ENCODE data around the gene AKR7A3.

DNA sequence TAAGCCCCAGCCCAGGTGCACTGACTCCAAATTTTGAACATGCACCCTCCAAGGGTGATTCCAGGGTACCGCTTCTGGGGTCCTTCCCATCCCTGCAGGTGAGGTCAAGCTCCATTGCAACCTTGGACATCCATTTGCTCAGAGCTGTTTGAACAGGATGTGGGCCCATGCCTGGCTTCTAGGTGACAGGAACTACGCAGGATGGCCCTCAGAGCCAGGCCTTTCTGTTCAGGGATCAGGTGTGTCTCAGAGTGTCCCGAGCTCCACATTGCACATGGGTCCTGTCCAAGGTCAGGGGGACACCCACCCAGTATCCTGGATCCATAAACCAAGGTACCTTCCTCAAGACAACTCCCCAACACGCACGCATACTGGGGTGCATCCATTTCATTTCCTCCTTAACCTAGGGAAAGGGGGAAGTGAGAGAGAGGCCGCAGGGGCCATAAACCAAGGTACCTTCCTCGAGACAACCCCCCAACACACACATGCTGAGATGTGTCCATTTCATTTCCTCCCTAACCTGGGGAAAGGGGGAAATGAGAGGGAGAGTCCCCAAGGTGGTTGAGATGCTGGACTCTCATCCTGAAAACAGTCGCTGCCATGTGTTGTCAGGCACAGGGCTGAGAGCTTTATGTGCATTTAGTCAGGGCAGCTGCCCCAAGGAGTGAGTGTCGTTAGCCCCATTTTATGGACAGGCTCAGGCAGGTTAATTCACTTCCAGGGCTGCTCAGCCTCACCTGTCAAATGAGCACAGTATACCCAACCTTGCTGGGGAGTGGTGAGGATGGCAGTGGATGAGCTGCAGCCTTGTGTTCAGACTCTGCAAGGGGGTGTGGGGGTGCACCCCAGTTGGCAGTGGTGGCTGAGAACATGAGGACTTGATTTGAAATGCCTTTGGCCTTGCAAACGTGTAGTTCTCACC lies 25.7 kb upstream of the AKR7A3 start:
- TF ChIP-seq, protein P1, sequence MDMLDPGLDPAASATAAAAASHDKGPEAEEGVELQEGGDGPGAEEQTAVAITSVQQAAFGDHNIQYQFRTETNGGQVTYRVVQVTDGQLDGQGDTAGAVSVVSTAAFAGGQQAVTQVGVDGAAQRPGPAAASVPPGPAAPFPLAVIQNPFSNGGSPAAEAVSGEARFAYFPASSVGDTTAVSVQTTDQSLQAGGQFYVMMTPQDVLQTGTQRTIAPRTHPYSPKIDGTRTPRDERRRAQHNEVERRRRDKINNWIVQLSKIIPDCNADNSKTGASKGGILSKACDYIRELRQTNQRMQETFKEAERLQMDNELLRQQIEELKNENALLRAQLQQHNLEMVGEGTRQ (CRISPR knock-in tag; IDR thresholded peaks at IDR 0.05): no peak
- TF ChIP-seq, protein P2, sequence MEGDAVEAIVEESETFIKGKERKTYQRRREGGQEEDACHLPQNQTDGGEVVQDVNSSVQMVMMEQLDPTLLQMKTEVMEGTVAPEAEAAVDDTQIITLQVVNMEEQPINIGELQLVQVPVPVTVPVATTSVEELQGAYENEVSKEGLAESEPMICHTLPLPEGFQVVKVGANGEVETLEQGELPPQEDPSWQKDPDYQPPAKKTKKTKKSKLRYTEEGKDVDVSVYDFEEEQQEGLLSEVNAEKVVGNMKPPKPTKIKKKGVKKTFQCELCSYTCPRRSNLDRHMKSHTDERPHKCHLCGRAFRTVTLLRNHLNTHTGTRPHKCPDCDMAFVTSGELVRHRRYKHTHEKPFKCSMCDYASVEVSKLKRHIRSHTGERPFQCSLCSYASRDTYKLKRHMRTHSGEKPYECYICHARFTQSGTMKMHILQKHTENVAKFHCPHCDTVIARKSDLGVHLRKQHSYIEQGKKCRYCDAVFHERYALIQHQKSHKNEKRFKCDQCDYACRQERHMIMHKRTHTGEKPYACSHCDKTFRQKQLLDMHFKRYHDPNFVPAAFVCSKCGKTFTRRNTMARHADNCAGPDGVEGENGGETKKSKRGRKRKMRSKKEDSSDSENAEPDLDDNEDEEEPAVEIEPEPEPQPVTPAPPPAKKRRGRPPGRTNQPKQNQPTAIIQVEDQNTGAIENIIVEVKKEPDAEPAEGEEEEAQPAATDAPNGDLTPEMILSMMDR (IDR thresholded peaks at IDR 0.05): no peak
- no peak for TF ChIP-seq CREM (CRISPR knock-in tag; IDR thresholded peaks at IDR 0.05)
- TF ChIP-seq, protein P3, sequence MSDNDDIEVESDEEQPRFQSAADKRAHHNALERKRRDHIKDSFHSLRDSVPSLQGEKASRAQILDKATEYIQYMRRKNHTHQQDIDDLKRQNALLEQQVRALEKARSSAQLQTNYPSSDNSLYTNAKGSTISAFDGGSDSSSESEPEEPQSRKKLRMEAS (CRISPR knock-in tag; IDR thresholded peaks at IDR 0.05): no peak
- no peak for TF ChIP-seq CBFB (CRISPR knock-in tag; IDR thresholded peaks at IDR 0.05; ENCODE audit: low read depth)
- no peak for TF ChIP-seq TEAD4 (CRISPR knock-in tag; IDR thresholded peaks at IDR 0.05)
- TF ChIP-seq, protein P4, sequence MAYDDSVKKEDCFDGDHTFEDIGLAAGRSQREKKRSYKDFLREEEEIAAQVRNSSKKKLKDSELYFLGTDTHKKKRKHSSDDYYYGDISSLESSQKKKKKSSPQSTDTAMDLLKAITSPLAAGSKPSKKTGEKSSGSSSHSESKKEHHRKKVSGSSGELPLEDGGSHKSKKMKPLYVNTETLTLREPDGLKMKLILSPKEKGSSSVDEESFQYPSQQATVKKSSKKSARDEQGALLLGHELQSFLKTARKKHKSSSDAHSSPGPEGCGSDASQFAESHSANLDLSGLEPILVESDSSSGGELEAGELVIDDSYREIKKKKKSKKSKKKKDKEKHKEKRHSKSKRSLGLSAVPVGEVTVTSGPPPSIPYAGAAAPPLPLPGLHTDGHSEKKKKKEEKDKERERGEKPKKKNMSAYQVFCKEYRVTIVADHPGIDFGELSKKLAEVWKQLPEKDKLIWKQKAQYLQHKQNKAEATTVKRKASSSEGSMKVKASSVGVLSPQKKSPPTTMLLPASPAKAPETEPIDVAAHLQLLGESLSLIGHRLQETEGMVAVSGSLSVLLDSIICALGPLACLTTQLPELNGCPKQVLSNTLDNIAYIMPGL (CRISPR knock-in tag; IDR thresholded peaks at IDR 0.05): no peak
- TF ChIP-seq ZNF232 (CRISPR knock-in tag; IDR thresholded peaks at IDR 0.05): no peak
